Suppressor macrophage treated with lipopolysaccharide for 1 hour (primary cell): ENCODE data around the gene FXYD5.

Experiments used
- DNase-seq, 3 donors: peaks; one replicate each; pipeline ENCODE4 v3.0.0-alpha.2; 2020 to 2022

FXYD5 gene

GRCh38 chr19:35157431-35157830, 2.9 kb downstream of the FXYD5 start:
- no peak for DNase-seq

- DNase-seq: no peak
Observed at GRCh38 chr19:35159606-35160005, 5.1 kb downstream of the FXYD5 start.

GRCh38 chr19:35160629-35161433, 6.3 kb downstream of the FXYD5 start:
- no peak for DNase-seq

- DNase-seq: no peak
Observed at GRCh38 chr19:35161434-35161743, 6.9 kb downstream of the FXYD5 start.

- no peak for DNase-seq
Observed at GRCh38 chr19:35162471-35163326, 8.2 kb downstream of the FXYD5 start.

GRCh38 chr19:35164418-35164817, 9.9 kb downstream of the FXYD5 start:
- no peak for DNase-seq

GRCh38 chr19:35165200-35166058, 10.9 kb downstream of the FXYD5 start:
- no peak for DNase-seq

- no peak for DNase-seq
Observed at GRCh38 chr19:35166100-35167063, 11.8 kb downstream of the FXYD5 start.

GRCh38 chr19:35167251-35168119, 12.9 kb downstream of the FXYD5 start:
- DNase-seq: peak in 1 of 3 donors; percentile 35

GRCh38 chr19:35168196-35168595, 13.7 kb downstream of the FXYD5 start:
- no peak for DNase-seq

- peak; percentile 56 to 63 (median 57) for DNase-seq
Observed at GRCh38 chr19:35169221-35169995, 14.9 kb downstream of the FXYD5 start.

GRCh38 chr19:35170359-35171061, 16.0 kb downstream of the FXYD5 start:
- no peak for DNase-seq

- no peak for DNase-seq
Observed at GRCh38 chr19:35171730-35172129, 17.2 kb downstream of the FXYD5 start.

- no peak for DNase-seq
Observed at GRCh38 chr19:35174226-35174625, 19.7 kb downstream of the FXYD5 start.

- no peak for DNase-seq
Observed at GRCh38 chr19:35176181-35176570, 21.6 kb downstream of the FXYD5 start.

GRCh38 chr19:35177377-35178274, 23.1 kb downstream of the FXYD5 start:
- no peak for DNase-seq

- no peak for DNase-seq
Observed at GRCh38 chr19:35178701-35179100, 24.2 kb downstream of the FXYD5 start.

- DNase-seq: no peak
Observed at GRCh38 chr19:35179830-35180229, 25.3 kb downstream of the FXYD5 start.
